Prostate gland (tissue), 2 donors: ENCODE results near the gene TMSB10. TPM values are rescaled to one million over a fixed set of nuclear protein-coding genes. Genes with fewer than 3 reads are reported as not detected.
"Not testable (repeated sequence)": the region's sequence is repeated elsewhere in the genome, so short reads cannot be mapped to it uniquely, and the experiment has no call there.

Experiments
- DNase-seq: peaks from one replicate; pipeline ENCODE4 v3.0.0-alpha.2; 2019; ENCODE audit warnings: low spot score
- H3K27ac ChIP-seq, 2 donors: fragments of 200-600 bp; sonication (generic); 2 replicates each; pipeline ENCODE4 v1.5.1; 2017 to 2019
- H3K27me3 ChIP-seq: fragments of 200-600 bp; sonication (generic); replicated peaks from 2 replicates; pipeline ENCODE4 v1.5.1; 2019; ENCODE audit not compliant: insufficient read depth
- H3K36me3 ChIP-seq, 2 donors: fragments of 200-600 bp; sonication (generic); 1 replicate in 1 of 2; 2 replicates in 1 of 2; pipeline versions ENCODE4 v1.5.1 to v1.8.1; 2017 to 2019
- H3K4me1 ChIP-seq: fragments of 200-600 bp; sonication (generic); replicated peaks from 2 replicates; pipeline ENCODE4 v1.5.1; 2019
- H3K4me3 ChIP-seq, 2 donors: fragments of 200-600 bp; sonication (generic); 2 replicates each; pipeline ENCODE4 v1.5.1; 2017 to 2019
- H3K9me3 ChIP-seq: fragments of 200-600 bp; sonication (generic); 2 replicates; pipeline ENCODE4 v1.5.1; 2017
- POLR2A ChIP-seq: fragments of 450-650 bp; IDR thresholded peaks from one replicate; pipeline ENCODE4 v1.6.1; 2016; ENCODE audit warnings: antibody characterized with exemption, mild to moderate bottlenecking
- POLR2AphosphoS5 ChIP-seq: sonication (generic); formaldehyde crosslinking; IDR thresholded peaks from one replicate; pipeline ENCODE4 v1.6.1; 2017; ENCODE audit warnings: antibody characterized with exemption
- WGBS: methylation state at CpG from one replicate; pipeline ENCODE4 v1.1.5; 2018; 5-methylcytosine and 5-hydroxymethylcytosine counted together
- intact Hi-C: fragments of 100-400 bp; cut with DNase I; formaldehyde crosslinking; loops from one replicate; pipeline ENCODE4 v1.14.2; 2022
- total RNA-seq, 2 donors: library from RNA; depleted of rRNA; stranded (reverse); fragments of >200 nt; gene quantifications; one replicate each; pipeline ENCODE4 v1.1.0, GENCODE V29; 2016
- TF ChIP-seq, protein P1 (sequence below), 4 experiments: fragments of 200-600 bp in 2 of 4; fragments of 450-650 bp in 2 of 4; sonication (generic) in 2 of 4; IDR thresholded peaks; 1 replicate in 3 of 4; 2 replicates in 1 of 4; pipeline ENCODE4 v1.5.1; 2016 to 2019; ENCODE audit warnings: antibody characterized with exemption in 4 of 4, mild to moderate bottlenecking in 2 of 4, moderate library complexity in 2 of 4

The TMSB10 gene
- total RNA-seq, 2 donors from 2014 or later = 1,100 to 3,014 TPM

DNA sequence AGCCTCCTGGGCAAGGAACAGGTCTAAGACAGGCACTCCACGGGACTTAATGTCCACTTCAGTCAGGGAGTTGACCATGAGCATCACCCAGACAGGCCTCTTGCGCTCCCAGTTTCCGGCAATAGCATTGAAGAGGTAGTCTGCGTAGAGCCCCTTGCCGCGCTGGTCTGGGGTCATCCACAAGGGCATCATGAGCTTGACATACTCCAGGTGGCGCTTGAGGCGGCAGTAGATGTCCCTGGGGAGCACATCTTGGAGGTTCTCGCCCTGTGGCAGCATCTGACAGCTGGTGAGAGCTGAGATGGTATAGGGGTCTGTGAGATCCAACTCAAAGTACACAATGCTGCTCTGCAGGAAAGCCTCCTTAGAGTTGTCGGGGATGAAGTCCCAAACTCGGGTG, 35.1 kb upstream of the TMSB10 start:
- Histone ChIP-seq H3K9me3 (no peaks in the 10 kb centered on the region), H3K36me3 (no peaks in the 10 kb centered on the region), H3K27ac (no peak overlapping the region), H3K4me1 (no peaks in the 10 kb centered on the region), H3K4me3 (no peak overlapping the region), H3K27me3 (no peaks in the 10 kb centered on the region)
- intact Hi-C loops = no loop called here
- 94% methylated on average over 11 of the region's 11 CpGs for WGBS
- TF ChIP-seq, protein P1, sequence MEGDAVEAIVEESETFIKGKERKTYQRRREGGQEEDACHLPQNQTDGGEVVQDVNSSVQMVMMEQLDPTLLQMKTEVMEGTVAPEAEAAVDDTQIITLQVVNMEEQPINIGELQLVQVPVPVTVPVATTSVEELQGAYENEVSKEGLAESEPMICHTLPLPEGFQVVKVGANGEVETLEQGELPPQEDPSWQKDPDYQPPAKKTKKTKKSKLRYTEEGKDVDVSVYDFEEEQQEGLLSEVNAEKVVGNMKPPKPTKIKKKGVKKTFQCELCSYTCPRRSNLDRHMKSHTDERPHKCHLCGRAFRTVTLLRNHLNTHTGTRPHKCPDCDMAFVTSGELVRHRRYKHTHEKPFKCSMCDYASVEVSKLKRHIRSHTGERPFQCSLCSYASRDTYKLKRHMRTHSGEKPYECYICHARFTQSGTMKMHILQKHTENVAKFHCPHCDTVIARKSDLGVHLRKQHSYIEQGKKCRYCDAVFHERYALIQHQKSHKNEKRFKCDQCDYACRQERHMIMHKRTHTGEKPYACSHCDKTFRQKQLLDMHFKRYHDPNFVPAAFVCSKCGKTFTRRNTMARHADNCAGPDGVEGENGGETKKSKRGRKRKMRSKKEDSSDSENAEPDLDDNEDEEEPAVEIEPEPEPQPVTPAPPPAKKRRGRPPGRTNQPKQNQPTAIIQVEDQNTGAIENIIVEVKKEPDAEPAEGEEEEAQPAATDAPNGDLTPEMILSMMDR (IDR thresholded peaks at IDR 0.05) = no peak
- TF ChIP-seq POLR2A (no peak), POLR2AphosphoS5 (no peak)
- no peak for DNase-seq

DNA sequence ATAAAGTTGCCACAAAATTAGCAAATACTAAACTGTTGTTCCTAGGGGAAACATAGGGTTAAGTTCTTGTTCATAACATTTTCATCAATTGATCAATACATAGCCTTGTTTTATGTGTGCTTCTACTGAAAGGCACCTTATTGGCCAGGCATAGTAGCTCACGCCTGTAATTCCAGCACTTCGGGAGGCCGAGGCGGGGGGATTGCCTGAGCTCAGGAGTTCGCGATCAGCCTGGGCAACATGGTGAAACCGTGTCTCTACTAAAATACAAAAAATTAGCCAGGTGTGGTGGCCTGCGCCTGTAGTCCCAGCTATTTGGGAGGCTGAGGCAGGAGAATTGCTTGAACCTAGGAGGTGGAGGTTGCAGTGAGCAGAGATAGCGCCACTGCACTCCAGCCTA, 32.8 kb upstream of the TMSB10 start:
- WGBS = 91% methylated on average over 9 of the region's 9 CpGs

DNA sequence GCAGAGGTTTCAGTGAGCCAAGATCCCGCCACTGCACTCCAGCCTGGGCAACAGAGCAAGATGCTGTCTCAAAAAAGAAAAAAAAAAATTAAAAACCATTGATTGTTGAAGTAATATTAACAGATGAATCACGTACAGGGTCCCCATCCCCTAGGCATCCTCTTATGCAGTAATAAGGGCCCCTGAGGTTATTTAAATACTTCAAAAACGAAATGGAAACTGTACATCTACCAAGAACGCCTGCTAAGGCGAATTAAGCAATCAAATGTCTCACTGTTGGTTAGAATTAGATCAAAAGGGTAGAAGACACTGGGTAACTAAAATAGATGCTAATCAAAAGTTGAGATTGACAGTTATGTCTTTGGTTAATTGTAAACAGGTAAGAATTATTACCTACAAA, 32.1 kb upstream of the TMSB10 start:
- WGBS = 93% methylated on average over 5 of the region's 5 CpGs
- intact Hi-C loops = no loop called here
- Histone ChIP-seq H3K36me3 (no peaks in the 10 kb centered on the region), H3K9me3 (no peaks in the 10 kb centered on the region), H3K27me3 (no peaks in the 10 kb centered on the region), H3K4me3 (no peak overlapping the region), H3K27ac (no peak overlapping the region), H3K4me1 (no peaks in the 10 kb centered on the region)
- no peak for DNase-seq
- TF ChIP-seq POLR2AphosphoS5 (no peak), POLR2A (no peak)
- TF ChIP-seq, protein P1 (IDR thresholded peaks at IDR 0.05) = no peak

More for the DNA sequence above, 32.8 kb upstream of the TMSB10 start:
- H3K27me3 ChIP-seq, H3K27ac ChIP-seq, H3K4me3 ChIP-seq, intact Hi-C loops, H3K36me3 ChIP-seq, DNase-seq, H3K9me3 ChIP-seq, H3K4me1 ChIP-seq: not testable (repeated sequence)

DNA sequence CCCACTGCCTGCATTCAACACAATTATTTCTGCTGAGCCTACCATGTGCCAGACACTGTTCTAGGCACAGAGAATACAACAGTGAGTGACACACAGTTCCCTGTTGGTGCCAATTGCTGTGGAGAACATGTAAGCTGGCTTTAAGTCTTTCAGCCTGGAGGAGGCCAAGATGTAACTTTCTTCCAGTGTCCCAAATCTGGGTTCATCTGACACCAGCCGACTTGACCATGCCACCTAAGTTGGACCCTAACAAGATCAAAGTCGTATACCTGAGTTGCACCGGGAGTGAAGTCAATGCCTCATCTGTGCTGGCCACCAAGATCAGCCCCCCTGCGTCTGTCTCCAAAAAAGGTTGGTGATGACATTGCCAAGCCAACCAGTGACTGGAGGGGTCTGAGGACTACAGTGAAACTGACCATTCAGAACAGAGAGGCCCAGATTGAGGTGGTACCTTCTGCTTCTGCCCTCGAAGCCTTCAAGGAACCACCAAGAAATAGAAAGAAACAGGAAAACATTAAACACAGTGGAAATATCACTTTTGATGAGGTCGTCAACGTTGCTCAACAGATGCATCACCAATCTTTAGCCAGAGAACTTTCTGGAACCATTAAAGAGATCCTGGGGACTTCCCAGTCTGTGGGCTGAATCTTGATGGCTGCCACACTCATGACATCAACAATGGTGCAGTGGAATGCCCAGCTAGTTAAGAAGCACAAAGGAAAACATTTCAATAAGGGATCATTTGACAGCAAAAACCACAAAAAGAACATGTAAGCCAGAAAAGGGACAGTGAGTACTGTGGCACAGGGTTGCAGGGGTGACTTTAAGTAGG, 30.9 kb upstream of the TMSB10 start:
- intact Hi-C loops = no loop called here
- DNase-seq = no peak
- H3K4me1 ChIP-seq = no peaks in the 10 kb centered on the region
- H3K9me3 ChIP-seq = no peaks in the 10 kb centered on the region
- no peak overlapping the region for H3K4me3 ChIP-seq
- WGBS = 91% methylated on average over 7 of the region's 7 CpGs
- TF ChIP-seq, protein P1 (IDR thresholded peaks at IDR 0.05) = no peak
- TF ChIP-seq POLR2AphosphoS5 (no peak), POLR2A (no peak)
- peaks cover under 1% of the 10 kb centered on the region for H3K27me3 ChIP-seq
- H3K36me3 ChIP-seq = no peaks in the 10 kb centered on the region
- H3K27ac ChIP-seq = no peak overlapping the region

DNA sequence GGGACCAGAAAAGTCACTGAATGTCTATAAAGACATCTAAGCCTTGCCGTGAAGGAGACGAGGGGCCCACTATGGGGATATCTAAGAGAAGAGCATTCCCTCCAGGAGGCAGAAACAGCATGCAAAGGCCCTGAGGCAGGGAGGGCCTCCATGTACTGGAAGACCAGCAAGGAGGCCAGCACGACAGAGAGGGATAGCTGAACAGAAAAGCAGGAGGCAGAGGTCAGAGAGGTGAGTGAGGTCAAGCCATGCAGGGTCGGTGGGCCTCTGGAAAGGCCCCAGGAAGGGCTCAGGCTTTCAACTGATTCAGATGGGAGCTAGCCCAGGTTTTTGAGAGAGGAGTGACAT, 30.3 kb upstream of the TMSB10 start:
- TF ChIP-seq POLR2A = no peak
- TF ChIP-seq, protein P1 (IDR thresholded peaks at IDR 0.05) = no peak
- no peak for TF ChIP-seq POLR2AphosphoS5
- Histone ChIP-seq H3K9me3 (no peaks in the 10 kb centered on the region), H3K27me3 (peaks cover 3% of the 10 kb centered on the region), H3K4me1 (no peaks in the 10 kb centered on the region), H3K36me3 (no peaks in the 10 kb centered on the region), H3K4me3 (no peak overlapping the region), H3K27ac (no peak overlapping the region)
- 77% methylated on average over 4 of the region's 4 CpGs for WGBS
- intact Hi-C loops = no loop called here
- no peak for DNase-seq

DNA sequence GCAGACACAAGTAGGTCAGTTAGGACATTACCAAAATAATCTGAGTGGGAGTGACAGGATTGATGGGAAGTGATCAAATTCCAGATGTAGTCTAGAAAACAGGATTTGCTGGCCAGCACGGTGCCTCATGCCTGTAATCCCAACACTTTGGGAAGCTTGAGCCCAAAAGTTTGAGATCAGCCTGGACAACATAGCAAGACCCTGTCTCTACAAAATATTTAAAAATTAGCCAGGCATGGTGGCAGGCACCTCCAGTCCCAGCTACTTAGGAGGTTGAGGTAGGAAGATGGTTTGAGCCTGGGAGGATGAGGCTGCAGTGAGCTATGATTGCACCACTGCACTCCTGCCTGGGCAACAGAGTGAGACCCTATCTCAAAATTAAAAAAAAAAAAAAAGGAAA, 29.8 kb upstream of the TMSB10 start:
- WGBS = 100% methylated on average over 1 of the region's 1 CpG
- H3K36me3 ChIP-seq, H3K4me1 ChIP-seq, H3K4me3 ChIP-seq, H3K9me3 ChIP-seq, H3K27me3 ChIP-seq, DNase-seq, H3K27ac ChIP-seq, intact Hi-C loops: not testable (repeated sequence)
